HepG2 (cell line): ENCODE measurements around the gene PLD2. TPM values are rescaled to one million over a fixed set of nuclear protein-coding genes. Genes with fewer than 3 reads are reported as not detected.

ENCODE experiments used
- ADNP ChIP-seq: sonication (generic); formaldehyde crosslinking; IDR thresholded peaks from 2 replicates; pipeline ENCODE4 v1.4.0; 2020; ENCODE audit warnings: missing genetic modification reagents
- ARID4A ChIP-seq: sonication (generic); formaldehyde crosslinking; IDR thresholded peaks from 2 replicates; pipeline ENCODE4 v1.5.0; 2020; ENCODE audit warnings: mild to moderate bottlenecking, missing genetic modification reagents, borderline replicate concordance
- BCL6 ChIP-seq: IDR thresholded peaks from 2 replicates; pipeline ENCODE4 v1.6.1; 2016; ENCODE audit warnings: missing genetic modification reagents, missing compliant biosample characterization
- DMAP1 ChIP-seq: IDR thresholded peaks from 2 replicates; pipeline ENCODE4 v1.6.1; 2016
- DPF2 ChIP-seq: sonication (generic); formaldehyde crosslinking; IDR thresholded peaks from 2 replicates; pipeline ENCODE4 v1.4.0; 2020; ENCODE audit warnings: mild to moderate bottlenecking, low read depth, missing genetic modification reagents, borderline replicate concordance
- FOXJ3 ChIP-seq: sonication (generic); formaldehyde crosslinking; IDR thresholded peaks from 2 replicates; pipeline ENCODE4 v1.4.0; 2020; ENCODE audit warnings: missing genetic modification reagents, mild to moderate bottlenecking, borderline replicate concordance
- HMG20B ChIP-seq: conservative IDR thresholded peaks from 2 replicates; pipeline ENCODE4 v1.6.1; 2016; ENCODE audit warnings: missing genetic modification reagents, missing compliant biosample characterization
- KAT8 ChIP-seq: IDR thresholded peaks from 2 replicates; pipeline ENCODE4 v1.6.1; 2016; ENCODE audit warnings: missing genetic modification reagents, missing compliant biosample characterization
- MYC ChIP-seq: sonication (generic); formaldehyde crosslinking; IDR thresholded peaks from 2 replicates; pipeline ENCODE4 v1.9.0; 2021; ENCODE audit warnings: missing genetic modification reagents, borderline replicate concordance
- MYNN ChIP-seq: sonication (generic); formaldehyde crosslinking; IDR thresholded peaks from 2 replicates; pipeline ENCODE4 v1.4.0; 2020; ENCODE audit warnings: mild to moderate bottlenecking, low read depth, missing genetic modification reagents
- PAF1 ChIP-seq: IDR thresholded peaks from 2 replicates; pipeline ENCODE4 v1.6.1; 2016; ENCODE audit warnings: missing genetic modification reagents, missing compliant biosample characterization
- SIX1 ChIP-seq: sonication (generic); formaldehyde crosslinking; IDR thresholded peaks from 2 replicates; pipeline ENCODE4 v1.4.0; 2020; ENCODE audit warnings: missing genetic modification reagents, borderline replicate concordance
- SKI ChIP-seq: fragments of 450-650 bp; IDR thresholded peaks from one replicate; pipeline ENCODE4 v1.6.1; 2018; ENCODE audit warnings: mild to moderate bottlenecking; ENCODE audit not compliant: partially characterized antibody
- SOX13 ChIP-seq, 3 experiments: fragments of 450-650 bp in 1 of 3; sonication (generic) in 1 of 3; formaldehyde crosslinking in 1 of 3; IDR thresholded peaks in 2 of 3; conservative IDR thresholded peaks in 1 of 3; 2 replicates each; pipeline versions ENCODE4 v1.5.0 to v1.6.1; 2016 to 2020; ENCODE audit warnings: antibody characterized with exemption in 1 of 3, mild to moderate bottlenecking in 1 of 3, missing compliant biosample characterization in 1 of 3, missing genetic modification reagents in 1 of 3, moderate library complexity in 1 of 3
- SP140L ChIP-seq: sonication (generic); formaldehyde crosslinking; IDR thresholded peaks from 2 replicates; pipeline ENCODE4 v1.4.0; 2020; ENCODE audit warnings: missing genetic modification reagents, borderline replicate concordance
- THRA ChIP-seq: sonication (generic); formaldehyde crosslinking; IDR thresholded peaks from 2 replicates; pipeline ENCODE4 v1.4.0; 2020; ENCODE audit warnings: missing genetic modification reagents, borderline replicate concordance
- ZFY ChIP-seq: sonication (generic); formaldehyde crosslinking; IDR thresholded peaks from 2 replicates; pipeline ENCODE4 v1.4.0; 2020; ENCODE audit warnings: missing genetic modification reagents
- ZNF451 ChIP-seq: sonication (generic); formaldehyde crosslinking; IDR thresholded peaks from 2 replicates; pipeline ENCODE4 v1.5.0; 2020; ENCODE audit warnings: mild to moderate bottlenecking, missing genetic modification reagents
- ZNF563 ChIP-seq: sonication (generic); formaldehyde crosslinking; IDR thresholded peaks from 2 replicates; pipeline ENCODE4 v1.8.0; 2022; ENCODE audit warnings: mild to moderate bottlenecking, moderate library complexity, missing genetic modification reagents
- ZNF629 ChIP-seq: sonication (generic); formaldehyde crosslinking; conservative IDR thresholded peaks from 2 replicates; pipeline ENCODE4 v1.5.0; 2020; ENCODE audit warnings: missing genetic modification reagents
- ZNF670 ChIP-seq: sonication (generic); formaldehyde crosslinking; IDR thresholded peaks from 2 replicates; pipeline ENCODE4 v1.8.0; 2022; ENCODE audit warnings: mild to moderate bottlenecking, missing genetic modification reagents, borderline replicate concordance
- ZNF746 ChIP-seq: sonication (generic); formaldehyde crosslinking; IDR thresholded peaks from 2 replicates; pipeline ENCODE4 v1.8.0; 2022; ENCODE audit warnings: mild to moderate bottlenecking, missing genetic modification reagents
- ZNF850 ChIP-seq: sonication (generic); formaldehyde crosslinking; conservative IDR thresholded peaks from 2 replicates; pipeline ENCODE4 v1.9.0; 2021; ENCODE audit warnings: mild to moderate bottlenecking, missing genetic modification reagents
- polyA plus RNA-seq, 8 experiments: library from polyadenylated mRNA; depleted of rRNA in 3 of 8; stranded (reverse) in 7 of 8; unstranded in 1 of 8; fragments of >200 nt; fragmentation: Illumina TruSeq in 4 of 8; extraction: Trizol in 4 of 8; gene quantifications; 2 replicates each; pipeline versions ENCODE4 v1.2.1 to v1.2.3, GENCODE V29; 2011 to 2016; ENCODE audit warnings: low read depth in 4 of 8, missing spikeins in 1 of 8, mixed read lengths in 1 of 8; ENCODE audit not compliant: insufficient read depth in 1 of 8
- total RNA-seq, 5 experiments: library from RNA; depleted of rRNA; stranded (reverse); fragments of >200 nt; fragmentation: Illumina TruSeq; extraction: Trizol; gene quantifications; 2 replicates each; pipeline ENCODE4 v1.2.3, GENCODE V29; 2016; ENCODE audit warnings: low read depth in 1 of 5
- TF ChIP-seq, protein P1 (sequence below): IDR thresholded peaks from 2 replicates; pipeline ENCODE4 v1.6.1; 2012; ENCODE audit warnings: inconsistent platforms

Gene PLD2
- total and polyA plus RNA-seq, 2 of the 13 experiments (the other 11 are each of a cell fraction or from before 2014, with no cell fraction given), result 13.4 to 29.7 TPM

DNA sequence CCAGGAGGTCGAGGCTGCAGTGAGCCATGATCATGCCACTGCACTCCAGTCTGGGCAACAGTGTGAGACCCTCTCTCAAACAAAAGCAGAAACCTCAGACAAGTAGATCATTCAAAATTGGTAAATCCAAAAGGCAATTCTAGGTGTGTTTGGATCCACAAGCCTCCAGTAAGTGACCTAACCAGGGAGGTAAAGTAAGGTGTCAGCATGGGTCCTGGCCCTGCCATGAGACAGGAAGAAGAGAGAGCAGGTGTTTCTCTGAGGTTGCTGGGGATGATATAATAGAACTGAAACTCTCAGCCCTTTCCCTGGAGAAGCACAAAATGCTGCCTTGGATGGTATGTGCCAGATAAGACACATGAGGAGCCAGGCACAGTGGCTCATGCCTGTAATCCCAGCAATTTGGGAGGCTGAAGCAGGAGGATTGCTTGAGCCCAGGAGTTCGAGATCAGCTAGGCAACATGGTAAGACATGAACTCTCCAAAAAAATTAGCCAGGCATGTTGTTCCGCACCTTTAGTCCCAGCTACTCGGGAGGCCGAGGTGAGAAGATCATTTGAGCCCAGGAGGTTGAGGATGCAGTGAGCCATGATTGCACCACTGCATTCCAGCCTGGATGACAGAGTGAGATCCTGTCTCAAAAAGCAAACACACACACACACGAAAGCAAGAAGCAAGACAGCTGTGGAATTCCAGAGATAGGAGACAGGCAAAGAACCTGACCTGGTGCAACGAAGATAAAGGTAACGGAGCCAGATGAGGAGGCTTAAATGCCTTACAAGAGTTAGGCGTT is 28.8 kb upstream of the PLD2 start (continued):
- TF ChIP-seq THRA (CRISPR knock-in tag) (0 out of 2 replicates have a peak, but pooled peaks have one; percentile 62), ZNF563 (CRISPR knock-in tag) (no peak), SIX1 (CRISPR knock-in tag) (peak; percentile 73; the same call in 1 of the 2 replicates), SKI (peak; percentile 62), ZNF629 (CRISPR knock-in tag) (peak; percentile 29; the same call in 1 of the 2 replicates), PAF1 (peak; percentile 46; the same call in 1 of the 2 replicates), DMAP1 (CRISPR knock-in tag) (0 out of 2 replicates have a peak, but pooled peaks have one; percentile 54), ZFY (peak; percentile 49), SOX13 (IDR thresholded peaks at IDR 0.05) (0 out of 2 replicates have a peak, but pooled peaks have one; percentile 13), SOX13 (CRISPR knock-in tag; conservative IDR thresholded peaks at IDR 0.05 in 1 of 2, IDR thresholded peaks at IDR 0.05 in 1 of 2) (peak in 1 of 2 experiments; percentile 78; a peak in 2 of 4 replicates), MYNN (CRISPR knock-in tag) (peak; percentile 34; the same call in 1 of the 2 replicates), DPF2 (CRISPR knock-in tag) (peak; percentile 68; the same call in 1 of the 2 replicates), FOXJ3 (CRISPR knock-in tag) (peak; percentile 68), SP140L (CRISPR knock-in tag) (no peak), KAT8 (CRISPR knock-in tag) (peak; percentile 50; the same call in 1 of the 2 replicates), ZNF746 (CRISPR knock-in tag) (peak; percentile 51; the same call in 1 of the 2 replicates), ZNF670 (peak; percentile 55; the same call in 1 of the 2 replicates), MYC (CRISPR knock-in tag) (peak; percentile 67; the same call in 1 of the 2 replicates), ADNP (0 out of 2 replicates have a peak, but pooled peaks have one; percentile 10), BCL6 (CRISPR knock-in tag) (peak; percentile 77), HMG20B (CRISPR knock-in tag) (0 out of 2 replicates have a peak, but pooled peaks have one; percentile 67), ARID4A (CRISPR knock-in tag) (peak; percentile 78; the same call in 1 of the 2 replicates), ZNF850 (no peak), ZNF451 (CRISPR knock-in tag) (peak; percentile 52; the same call in 1 of the 2 replicates)
- TF ChIP-seq, protein P1, sequence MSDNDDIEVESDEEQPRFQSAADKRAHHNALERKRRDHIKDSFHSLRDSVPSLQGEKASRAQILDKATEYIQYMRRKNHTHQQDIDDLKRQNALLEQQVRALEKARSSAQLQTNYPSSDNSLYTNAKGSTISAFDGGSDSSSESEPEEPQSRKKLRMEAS, result peak; percentile 39; the same call in 1 of the 2 replicates
